ENCODE results near the gene ARF6.

The ARF6 gene

DNA sequence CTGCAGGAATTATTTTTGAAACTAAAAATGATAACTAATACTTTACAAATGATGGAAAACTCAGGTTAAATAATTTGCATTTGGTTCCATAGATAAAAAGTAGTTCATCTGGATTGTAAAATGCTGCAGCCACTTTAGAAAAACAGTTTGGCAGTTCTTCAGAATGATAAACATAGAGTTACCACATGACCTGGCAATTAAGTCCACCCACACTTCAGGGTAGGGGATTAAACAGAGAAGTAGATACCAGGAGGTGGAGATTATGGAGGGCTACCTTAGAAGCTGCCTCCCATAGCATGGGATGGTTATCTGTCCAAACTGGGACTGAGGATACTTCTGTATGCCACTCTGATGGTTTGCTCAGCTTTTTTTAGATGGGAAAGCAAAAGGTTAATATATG lies 22.2 kb downstream of the ARF6 start:
- no peak for ATAC-seq
- TF ChIP-seq ZNF8 (CRISPR knock-in tag; IDR thresholded peaks at IDR 0.05): no peak
- TF ChIP-seq ZNF70 (CRISPR knock-in tag; IDR thresholded peaks at IDR 0.05): no peak
- TF ChIP-seq OSR1 (CRISPR knock-in tag; IDR thresholded peaks at IDR 0.05): no peak
- TF ChIP-seq ARNTL (CRISPR knock-in tag; IDR thresholded peaks at IDR 0.05; ENCODE audit: borderline replicate concordance, low read depth): no peak
- no peak for TF ChIP-seq CSDC2 (CRISPR knock-in tag; IDR thresholded peaks at IDR 0.05)
- no peak for TF ChIP-seq RARB (CRISPR knock-in tag; IDR thresholded peaks at IDR 0.05)
- TF ChIP-seq ZFP3 (CRISPR knock-in tag; IDR thresholded peaks at IDR 0.05): no peak
- no peak for TF ChIP-seq GLIS3 (CRISPR knock-in tag; IDR thresholded peaks at IDR 0.05)
- no peak for TF ChIP-seq ZNF565 (CRISPR knock-in tag; conservative IDR thresholded peaks at IDR 0.05; ENCODE audit: low read depth)
- TF ChIP-seq, protein P1, sequence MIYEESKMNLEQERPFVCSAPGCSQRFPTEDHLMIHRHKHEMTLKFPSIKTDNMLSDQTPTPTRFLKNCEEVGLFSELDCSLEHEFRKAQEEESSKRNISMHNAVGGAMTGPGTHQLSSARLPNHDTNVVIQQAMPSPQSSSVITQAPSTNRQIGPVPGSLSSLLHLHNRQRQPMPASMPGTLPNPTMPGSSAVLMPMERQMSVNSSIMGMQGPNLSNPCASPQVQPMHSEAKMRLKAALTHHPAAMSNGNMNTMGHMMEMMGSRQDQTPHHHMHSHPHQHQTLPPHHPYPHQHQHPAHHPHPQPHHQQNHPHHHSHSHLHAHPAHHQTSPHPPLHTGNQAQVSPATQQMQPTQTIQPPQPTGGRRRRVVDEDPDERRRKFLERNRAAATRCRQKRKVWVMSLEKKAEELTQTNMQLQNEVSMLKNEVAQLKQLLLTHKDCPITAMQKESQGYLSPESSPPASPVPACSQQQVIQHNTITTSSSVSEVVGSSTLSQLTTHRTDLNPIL (CRISPR knock-in tag; IDR thresholded peaks at IDR 0.05; ENCODE audit: low read depth): no peak
- TF ChIP-seq BACH2 (CRISPR knock-in tag; IDR thresholded peaks at IDR 0.05; ENCODE audit: borderline replicate concordance): no peak

DNA sequence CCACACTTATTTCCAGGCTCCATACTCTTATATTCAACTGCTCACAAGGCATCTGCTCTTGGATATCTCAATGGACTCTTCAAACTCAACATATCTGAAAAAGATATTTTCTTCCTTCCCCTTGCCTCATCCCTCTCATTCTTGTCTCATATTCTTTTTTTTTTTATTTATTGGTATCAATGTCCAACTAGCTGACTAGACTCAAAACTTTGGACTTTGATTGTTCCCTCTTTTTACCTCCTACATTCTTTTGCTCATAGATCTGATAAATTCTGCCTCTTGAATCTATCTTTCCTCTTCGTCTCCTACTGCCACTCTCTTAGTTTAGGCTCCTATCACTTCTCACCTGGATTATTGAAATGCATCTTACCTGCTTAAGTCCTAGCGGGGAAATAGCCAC lies 25.8 kb downstream of the ARF6 start:
- no peak for TF ChIP-seq ZNF565 (CRISPR knock-in tag; conservative IDR thresholded peaks at IDR 0.05; ENCODE audit: low read depth)
- TF ChIP-seq, protein P1 (CRISPR knock-in tag; IDR thresholded peaks at IDR 0.05; ENCODE audit: low read depth): no peak
- no peak for TF ChIP-seq OSR1 (CRISPR knock-in tag; IDR thresholded peaks at IDR 0.05)
- TF ChIP-seq PPARA (CRISPR knock-in tag; IDR thresholded peaks at IDR 0.05; ENCODE audit: borderline replicate concordance): no peak
- TF ChIP-seq ZFP3 (CRISPR knock-in tag; IDR thresholded peaks at IDR 0.05): no peak
- no peak for TF ChIP-seq TOX (CRISPR knock-in tag; IDR thresholded peaks at IDR 0.05; ENCODE audit: borderline replicate concordance)
- TF ChIP-seq ZC3H10 (CRISPR knock-in tag; IDR thresholded peaks at IDR 0.05): no peak
- TF ChIP-seq, protein P2, sequence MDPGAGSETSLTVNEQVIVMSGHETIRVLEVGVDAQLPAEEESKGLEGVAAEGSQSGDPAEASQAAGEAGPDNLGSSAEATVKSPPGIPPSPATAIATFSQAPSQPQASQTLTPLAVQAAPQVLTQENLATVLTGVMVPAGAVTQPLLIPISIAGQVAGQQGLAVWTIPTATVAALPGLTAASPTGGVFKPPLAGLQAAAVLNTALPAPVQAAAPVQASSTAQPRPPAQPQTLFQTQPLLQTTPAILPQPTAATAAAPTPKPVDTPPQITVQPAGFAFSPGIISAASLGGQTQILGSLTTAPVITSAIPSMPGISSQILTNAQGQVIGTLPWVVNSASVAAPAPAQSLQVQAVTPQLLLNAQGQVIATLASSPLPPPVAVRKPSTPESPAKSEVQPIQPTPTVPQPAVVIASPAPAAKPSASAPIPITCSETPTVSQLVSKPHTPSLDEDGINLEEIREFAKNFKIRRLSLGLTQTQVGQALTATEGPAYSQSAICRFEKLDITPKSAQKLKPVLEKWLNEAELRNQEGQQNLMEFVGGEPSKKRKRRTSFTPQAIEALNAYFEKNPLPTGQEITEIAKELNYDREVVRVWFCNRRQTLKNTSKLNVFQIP (CRISPR knock-in tag; IDR thresholded peaks at IDR 0.05; ENCODE audit: borderline replicate concordance, low read depth): no peak
- TF ChIP-seq ARNTL (CRISPR knock-in tag; IDR thresholded peaks at IDR 0.05; ENCODE audit: borderline replicate concordance, low read depth): no peak
- no peak for TF ChIP-seq RARB (CRISPR knock-in tag; IDR thresholded peaks at IDR 0.05)
- TF ChIP-seq SNAI2 (CRISPR knock-in tag; IDR thresholded peaks at IDR 0.05): no peak
- TF ChIP-seq, protein P3, sequence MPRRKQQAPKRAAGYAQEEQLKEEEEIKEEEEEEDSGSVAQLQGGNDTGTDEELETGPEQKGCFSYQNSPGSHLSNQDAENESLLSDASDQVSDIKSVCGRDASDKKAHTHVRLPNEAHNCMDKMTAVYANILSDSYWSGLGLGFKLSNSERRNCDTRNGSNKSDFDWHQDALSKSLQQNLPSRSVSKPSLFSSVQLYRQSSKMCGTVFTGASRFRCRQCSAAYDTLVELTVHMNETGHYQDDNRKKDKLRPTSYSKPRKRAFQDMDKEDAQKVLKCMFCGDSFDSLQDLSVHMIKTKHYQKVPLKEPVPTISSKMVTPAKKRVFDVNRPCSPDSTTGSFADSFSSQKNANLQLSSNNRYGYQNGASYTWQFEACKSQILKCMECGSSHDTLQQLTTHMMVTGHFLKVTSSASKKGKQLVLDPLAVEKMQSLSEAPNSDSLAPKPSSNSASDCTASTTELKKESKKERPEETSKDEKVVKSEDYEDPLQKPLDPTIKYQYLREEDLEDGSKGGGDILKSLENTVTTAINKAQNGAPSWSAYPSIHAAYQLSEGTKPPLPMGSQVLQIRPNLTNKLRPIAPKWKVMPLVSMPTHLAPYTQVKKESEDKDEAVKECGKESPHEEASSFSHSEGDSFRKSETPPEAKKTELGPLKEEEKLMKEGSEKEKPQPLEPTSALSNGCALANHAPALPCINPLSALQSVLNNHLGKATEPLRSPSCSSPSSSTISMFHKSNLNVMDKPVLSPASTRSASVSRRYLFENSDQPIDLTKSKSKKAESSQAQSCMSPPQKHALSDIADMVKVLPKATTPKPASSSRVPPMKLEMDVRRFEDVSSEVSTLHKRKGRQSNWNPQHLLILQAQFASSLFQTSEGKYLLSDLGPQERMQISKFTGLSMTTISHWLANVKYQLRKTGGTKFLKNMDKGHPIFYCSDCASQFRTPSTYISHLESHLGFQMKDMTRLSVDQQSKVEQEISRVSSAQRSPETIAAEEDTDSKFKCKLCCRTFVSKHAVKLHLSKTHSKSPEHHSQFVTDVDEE (CRISPR knock-in tag; IDR thresholded peaks at IDR 0.05): no peak
- ATAC-seq: no peak

DNA sequence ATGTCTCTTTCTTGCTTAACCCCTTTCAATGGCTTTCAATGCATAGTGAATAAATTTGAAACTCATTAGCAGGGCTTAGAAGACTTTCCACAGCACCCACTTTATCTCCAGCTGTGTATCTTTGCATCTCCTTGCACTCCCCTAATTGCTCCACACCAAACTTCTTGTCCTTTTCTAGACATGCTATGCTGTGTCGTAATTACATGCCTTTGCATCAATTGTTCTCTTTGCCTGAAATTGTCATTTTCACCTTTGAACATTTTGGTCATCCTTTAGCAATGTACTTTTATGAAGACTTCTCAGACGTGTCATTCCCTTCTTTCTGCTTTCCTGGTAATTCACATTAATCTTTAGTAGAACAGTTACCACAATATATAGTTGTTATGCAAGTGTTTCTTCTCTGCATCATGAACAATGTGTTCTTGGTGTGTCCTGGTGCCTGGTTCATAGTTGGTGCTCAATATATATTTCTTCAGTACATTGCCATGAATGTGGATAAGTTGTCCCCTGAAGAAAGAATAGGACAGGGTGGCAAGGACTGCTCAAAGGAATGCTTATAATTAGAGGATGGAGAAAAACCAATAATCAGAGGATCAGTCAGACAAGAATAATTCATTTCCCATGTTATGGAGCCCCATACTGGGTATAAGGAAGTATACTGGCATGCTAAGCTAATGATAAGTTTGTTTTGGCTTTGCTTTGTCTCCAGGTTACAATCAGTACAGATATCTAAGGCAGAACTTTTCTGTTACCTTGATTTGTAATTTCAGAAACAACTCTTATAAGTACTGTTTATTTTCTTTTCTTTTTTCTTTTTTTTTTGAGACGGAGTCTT lies 27.2 kb downstream of the ARF6 start:
- no peak for ATAC-seq
- TF ChIP-seq ZNF565 (CRISPR knock-in tag; conservative IDR thresholded peaks at IDR 0.05; ENCODE audit: low read depth) (no peak), PPARA (CRISPR knock-in tag; IDR thresholded peaks at IDR 0.05; ENCODE audit: borderline replicate concordance) (no peak), ZNF70 (CRISPR knock-in tag; IDR thresholded peaks at IDR 0.05) (no peak), SNAI2 (CRISPR knock-in tag; IDR thresholded peaks at IDR 0.05) (no peak), RARB (CRISPR knock-in tag; IDR thresholded peaks at IDR 0.05) (no peak), CSDC2 (CRISPR knock-in tag; IDR thresholded peaks at IDR 0.05) (no peak), ISL1 (CRISPR knock-in tag; IDR thresholded peaks at IDR 0.05) (no peak), GLIS3 (CRISPR knock-in tag; IDR thresholded peaks at IDR 0.05) (no peak)
- TF ChIP-seq, protein P3 (CRISPR knock-in tag; IDR thresholded peaks at IDR 0.05): no peak
- TF ChIP-seq, protein P2 (CRISPR knock-in tag; IDR thresholded peaks at IDR 0.05; ENCODE audit: borderline replicate concordance, low read depth): no peak
- TF ChIP-seq, protein P4, sequence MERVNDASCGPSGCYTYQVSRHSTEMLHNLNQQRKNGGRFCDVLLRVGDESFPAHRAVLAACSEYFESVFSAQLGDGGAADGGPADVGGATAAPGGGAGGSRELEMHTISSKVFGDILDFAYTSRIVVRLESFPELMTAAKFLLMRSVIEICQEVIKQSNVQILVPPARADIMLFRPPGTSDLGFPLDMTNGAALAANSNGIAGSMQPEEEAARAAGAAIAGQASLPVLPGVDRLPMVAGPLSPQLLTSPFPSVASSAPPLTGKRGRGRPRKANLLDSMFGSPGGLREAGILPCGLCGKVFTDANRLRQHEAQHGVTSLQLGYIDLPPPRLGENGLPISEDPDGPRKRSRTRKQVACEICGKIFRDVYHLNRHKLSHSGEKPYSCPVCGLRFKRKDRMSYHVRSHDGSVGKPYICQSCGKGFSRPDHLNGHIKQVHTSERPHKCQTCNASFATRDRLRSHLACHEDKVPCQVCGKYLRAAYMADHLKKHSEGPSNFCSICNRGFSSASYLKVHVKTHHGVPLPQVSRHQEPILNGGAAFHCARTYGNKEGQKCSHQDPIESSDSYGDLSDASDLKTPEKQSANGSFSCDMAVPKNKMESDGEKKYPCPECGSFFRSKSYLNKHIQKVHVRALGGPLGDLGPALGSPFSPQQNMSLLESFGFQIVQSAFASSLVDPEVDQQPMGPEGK (CRISPR knock-in tag; IDR thresholded peaks at IDR 0.05; ENCODE audit: borderline replicate concordance): no peak
- TF ChIP-seq, protein P1 (CRISPR knock-in tag; IDR thresholded peaks at IDR 0.05; ENCODE audit: low read depth): no peak
